Activated CD8-positive, alpha-beta memory T cell treated with anti-CD3 and anti-CD28 coated beads, Interleukin-2, amount 50 U/mL, for 48 hours (primary cell): ENCODE measurements around the gene MEA1.

Source experiments
- DNase-seq: peaks from one replicate; pipeline ENCODE4 v3.0.0-alpha.2; 2020

Gene MEA1

DNA sequence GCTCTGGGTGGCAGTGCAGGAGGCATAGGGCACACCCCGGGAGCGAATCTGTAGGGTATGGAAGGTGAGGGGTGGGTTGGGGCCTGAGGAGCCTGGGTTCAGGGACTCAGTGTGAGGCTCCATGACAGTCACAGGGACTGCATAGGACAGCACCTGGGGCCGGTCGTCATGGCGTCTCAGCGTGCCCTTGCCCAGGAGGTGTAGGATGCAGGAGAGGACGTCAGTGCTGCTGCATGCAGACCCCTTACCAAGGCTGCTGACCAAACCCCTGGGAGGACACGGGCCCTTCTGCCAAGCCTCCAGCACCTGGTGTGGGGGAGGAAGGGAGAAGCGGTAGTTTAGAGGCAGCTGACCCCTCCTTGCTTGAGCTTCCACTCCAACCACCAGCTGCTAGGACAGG lies 24.0 kb upstream of the MEA1 start:
- DNase-seq, result no peak

DNA sequence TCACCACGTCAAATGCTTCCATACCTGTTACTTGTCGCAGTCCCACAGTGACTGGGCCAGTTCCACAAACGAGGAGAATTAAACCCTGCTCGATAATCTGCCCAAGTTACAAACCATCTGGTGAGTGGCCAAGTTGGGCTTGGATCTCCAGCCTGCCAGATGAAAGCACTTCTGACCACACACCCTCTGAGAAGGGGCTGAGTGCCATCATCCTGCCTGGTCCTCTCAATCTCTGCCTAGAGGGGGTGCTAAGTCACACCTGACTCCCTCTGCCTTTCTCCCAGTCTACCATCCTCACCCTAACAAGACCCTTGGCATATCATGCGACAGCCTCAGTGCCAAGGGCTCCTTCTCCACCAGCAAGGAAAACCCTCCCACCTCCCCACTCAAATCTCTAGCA lies 23.5 kb upstream of the MEA1 start:
- DNase-seq, result no peak

DNA sequence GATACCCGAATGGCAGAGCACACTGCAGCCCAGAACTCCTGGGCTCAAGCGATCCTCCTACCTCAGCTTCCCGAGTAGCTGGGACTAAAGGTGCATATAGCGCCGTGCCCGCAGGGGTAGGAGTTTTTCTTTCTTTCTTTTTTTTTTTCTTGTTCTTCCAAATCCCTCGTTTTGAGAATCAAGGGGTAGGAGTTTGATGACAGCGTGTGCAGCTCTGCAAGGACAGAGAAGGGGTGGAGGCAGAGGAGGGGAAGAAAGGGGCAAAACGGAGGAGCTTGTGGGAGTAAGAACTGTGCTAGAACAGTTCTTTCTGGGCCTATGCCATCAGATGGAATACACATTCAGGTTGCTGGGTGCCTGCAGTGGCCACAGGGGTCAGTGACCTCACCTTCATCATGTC lies 23.0 kb upstream of the MEA1 start:
- DNase-seq, result no peak

DNA sequence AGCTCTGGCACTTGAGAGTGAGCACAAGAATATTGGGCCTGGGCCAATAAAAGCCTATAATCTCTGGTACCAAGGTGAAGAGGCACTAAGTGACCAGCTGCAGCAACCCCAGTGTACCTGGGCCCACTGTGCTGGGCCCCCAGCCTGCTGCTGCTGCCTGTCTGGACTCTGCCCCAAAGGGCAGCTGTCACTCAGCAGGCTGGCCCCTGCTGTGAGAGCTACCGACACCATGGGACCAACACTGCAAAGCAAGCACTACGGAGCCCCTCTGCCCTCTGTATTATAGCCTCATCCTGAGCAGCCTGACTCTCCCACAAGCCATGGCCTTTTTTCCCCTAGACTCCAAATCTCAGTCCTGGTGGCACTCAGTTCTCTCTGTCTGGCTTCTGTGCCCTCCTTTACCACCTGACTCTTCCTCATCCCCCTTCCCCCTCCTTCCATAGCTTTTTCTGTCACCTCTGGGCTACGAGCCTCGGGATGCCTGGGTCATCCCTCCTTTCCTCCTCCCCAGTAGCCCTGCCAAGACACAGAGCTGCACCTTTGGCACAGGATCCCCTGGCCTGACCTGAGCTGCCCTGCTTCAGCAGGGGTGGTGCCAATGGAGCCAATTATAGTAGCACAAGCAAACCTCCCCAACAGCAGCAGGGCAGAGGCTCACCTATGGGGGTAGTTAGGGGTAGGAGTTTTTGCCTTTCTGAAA lies 21.9 kb upstream of the MEA1 start:
- no peak for DNase-seq

GRCh38 chr6:43034190-43034525 lies 20.4 kb upstream of the MEA1 start:
- DNase-seq, result no peak

DNA sequence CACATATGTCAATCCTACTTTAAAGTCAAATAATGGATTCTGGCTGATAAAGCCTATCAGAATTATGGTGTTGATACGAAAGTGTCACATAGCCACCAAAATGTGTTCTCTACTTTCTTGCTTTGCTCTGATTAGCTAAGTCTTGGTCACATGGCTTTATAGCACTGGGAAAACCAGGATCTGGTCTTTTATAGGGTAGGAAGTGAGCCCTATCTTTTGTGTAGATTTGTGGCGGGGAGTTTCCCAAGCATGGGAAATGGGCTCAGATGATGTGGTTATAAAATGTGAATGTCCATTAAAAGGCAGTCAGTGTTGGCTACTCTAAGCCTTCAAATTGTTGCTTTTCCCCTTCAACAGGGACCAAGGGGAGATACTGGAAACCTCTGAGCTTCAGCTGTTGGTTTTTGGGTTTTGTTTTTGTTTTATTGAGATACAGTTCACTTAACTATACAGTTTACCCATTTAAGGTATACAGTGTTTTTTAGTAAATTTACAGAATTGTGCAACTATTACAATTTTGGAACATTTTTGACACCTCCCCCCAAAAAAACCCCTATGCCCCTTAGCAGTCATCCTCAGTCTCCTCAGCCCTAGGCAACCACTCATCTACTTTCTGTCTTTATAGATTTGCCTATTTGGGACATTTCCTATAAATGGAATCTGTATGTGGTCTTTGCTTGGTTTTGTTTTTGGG lies 19.9 kb upstream of the MEA1 start:
- DNase-seq, result no peak

- DNase-seq, result no peak
Measured at GRCh38 chr6:43032326-43032725, 18.6 kb upstream of the MEA1 start.

- no peak for DNase-seq
Measured at GRCh38 chr6:43029120-43029519, 15.4 kb upstream of the MEA1 start.

- DNase-seq, result no peak
Measured at GRCh38 chr6:43026365-43026764, 12.6 kb upstream of the MEA1 start.

DNA sequence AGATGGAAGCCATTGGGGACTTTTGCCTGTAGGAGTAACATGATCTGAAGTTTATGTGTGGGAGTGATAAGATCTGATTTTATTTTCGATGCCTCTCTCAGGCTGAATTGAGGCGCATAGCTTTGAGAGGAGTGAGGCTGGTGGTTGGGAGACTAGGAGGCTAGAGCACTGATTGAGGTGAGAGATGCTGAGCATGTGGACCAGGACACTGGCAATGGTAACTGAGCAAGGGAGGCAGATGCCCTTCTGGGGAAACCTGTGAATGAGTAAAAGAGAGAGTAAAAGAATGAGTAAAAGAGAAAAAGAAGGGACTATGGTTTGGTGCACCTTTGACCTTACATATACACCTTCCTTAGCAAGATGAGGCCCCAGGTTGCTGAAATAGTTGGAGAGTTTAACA lies 10.7 kb upstream of the MEA1 start:
- DNase-seq, result no peak

- DNase-seq, result peak; percentile 86
Measured at GRCh38 chr6:43021270-43022047, 7.7 kb upstream of the MEA1 start, which contains the start of gene RRP36. Gene RRP36 (plus strand): TSS chr6:43021623. CDS start chr6:43021655, 32 bp downstream.

- no peak for DNase-seq
Measured at GRCh38 chr6:43020847-43021246, 7.1 kb upstream of the MEA1 start.

DNA sequence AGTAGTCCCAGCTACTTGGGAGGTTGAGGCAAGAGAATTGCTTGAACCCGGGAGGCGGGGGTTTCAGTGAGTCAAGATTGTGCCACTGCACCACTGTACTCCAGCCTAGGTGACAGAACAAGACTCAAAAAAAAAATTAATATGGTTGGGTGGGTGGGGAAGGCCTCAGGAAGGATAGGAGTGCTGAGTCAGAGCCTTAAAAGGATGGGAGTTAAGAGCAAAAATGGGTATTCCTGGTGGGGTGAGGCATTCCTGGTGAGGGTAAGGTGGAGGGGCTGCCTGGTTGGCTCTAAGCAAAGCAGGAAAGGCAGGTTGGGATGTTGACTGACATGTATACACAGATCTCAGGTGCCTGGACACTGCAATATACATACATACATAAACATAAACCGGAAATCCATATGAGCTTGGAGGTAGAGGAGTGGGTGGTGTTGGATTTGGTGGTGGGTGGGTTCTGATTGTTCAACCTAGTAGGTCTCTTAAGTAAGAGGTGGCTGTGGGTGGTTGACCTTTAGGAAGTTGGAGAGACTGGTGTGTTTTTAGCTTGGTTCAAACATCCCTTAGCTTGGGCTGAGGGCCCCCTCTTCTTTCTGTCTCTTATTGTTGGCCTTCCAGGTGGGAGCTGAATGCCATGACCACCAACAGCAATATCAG lies 6.4 kb upstream of the MEA1 start:
- DNase-seq, result no peak

DNA sequence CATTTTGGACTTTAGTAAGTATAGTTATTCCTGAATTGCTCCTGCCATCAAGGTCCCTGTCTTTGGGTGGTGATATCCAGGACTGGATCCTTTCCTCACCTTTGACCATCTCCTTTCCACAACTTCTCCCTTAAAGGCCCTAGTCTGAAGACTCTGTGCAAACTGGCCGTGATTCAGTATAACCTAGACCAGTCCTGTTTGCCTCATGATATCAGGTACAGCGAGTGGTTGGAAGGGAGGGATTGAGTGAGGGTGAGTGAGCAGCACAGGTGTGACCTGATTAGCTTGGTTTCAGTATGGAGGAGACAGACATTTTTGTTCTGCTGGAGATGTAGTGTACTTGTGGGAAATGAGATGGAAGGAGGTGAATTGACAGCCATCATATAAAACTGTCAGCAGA lies 5.4 kb upstream of the MEA1 start:
- no peak for DNase-seq

DNA sequence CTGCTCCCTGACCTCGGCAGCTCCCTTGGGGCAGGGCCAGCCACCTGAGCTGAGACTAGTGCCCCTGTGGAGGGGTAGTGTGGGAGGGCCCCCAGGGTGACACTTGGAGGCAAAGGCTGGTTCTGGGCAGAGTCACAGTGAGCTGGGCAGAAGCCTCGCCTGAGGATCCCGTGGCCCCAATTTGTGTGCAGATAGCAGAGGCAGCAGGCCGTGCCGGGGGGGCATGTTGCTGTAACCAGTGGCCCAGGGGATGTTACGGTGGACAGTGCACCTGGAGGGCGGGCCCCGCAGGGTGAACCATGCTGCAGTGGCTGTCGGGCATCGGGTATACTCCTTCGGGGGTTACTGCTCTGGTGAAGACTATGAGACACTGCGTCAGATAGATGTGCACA lies 3.2 kb upstream of the MEA1 start:
- no peak for DNase-seq

- no peak for DNase-seq
Measured at GRCh38 chr6:43016176-43016942, 2.6 kb upstream of the MEA1 start.

DNA sequence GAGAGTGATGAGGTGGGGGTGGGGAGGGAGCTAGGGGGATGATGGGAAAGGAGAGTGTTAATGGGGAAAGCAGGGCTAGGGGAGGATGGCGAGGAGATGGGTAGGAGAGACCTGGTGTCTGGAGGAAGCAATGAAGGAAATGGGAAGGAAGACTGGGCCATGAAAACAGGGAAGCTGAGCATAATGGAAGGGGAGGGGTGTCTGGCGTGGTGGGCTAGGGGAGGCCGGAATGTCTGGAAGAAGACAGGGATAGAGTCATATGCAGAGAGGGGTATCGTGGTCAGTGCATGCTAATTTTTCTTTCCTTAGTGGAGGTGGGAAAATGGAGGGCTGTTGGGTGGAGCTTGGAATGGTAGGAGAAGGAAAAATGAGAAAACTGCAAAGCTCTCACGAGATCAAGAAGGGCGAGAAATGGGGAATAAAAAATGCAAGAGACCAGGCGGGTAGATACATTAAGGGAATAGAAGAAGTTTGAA lies 726 bp upstream of the MEA1 start:
- DNase-seq, result no peak

DNA sequence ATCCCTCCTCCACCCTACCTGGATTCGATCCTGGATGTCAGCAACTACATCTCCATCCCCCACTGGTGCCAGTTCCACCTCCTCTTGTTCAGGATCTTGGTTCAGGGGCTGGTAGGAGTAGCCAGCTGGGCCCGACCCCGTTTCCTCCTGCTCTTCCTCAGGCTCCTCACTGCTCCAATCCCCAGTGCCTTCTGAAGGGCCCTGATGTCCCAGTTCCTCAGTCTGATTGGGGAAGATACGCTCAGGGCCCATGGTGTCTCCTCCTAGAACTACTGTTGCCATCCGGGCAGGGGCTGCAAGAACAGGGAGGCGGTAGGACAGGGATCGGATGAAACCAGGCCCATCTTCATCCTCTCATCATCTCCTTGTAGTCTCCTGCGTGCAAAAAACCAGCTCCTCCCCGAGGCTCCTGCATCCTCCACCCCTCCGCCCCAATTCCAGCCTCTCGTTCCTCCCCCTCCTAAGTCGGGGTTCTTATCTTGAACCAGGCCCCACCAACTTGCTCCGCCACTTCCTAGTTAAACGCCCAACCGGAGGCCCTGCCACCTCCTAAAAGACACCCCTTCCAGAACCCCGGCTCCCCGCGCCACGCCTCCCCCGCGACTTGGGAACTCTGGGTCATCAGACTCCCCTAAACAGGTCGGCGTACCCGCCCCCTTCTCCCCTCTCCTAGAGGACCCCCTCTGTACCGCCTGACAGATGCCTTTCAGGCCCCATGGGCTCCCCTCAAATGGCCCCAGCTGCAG lies 476 bp downstream of the MEA1 start:
- DNase-seq, result no peak

DNA sequence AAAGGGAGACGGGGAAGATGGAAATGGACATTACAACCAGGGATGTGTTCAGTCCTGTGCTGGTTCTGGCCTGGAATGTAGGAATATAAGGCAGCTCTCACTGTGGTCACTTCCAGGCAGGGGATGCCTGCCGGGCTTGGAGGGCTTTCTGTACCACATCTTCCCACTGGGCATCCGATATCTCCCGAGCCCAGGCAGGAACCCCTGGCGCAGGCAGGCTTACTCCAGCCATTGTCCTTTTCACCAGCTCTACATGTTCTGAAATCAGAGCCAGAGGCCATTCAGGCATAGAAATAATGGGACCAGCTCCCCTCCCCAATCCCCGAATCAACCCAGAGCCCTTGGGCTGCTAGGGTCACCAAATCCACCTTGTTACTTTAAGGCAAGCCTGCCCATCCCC lies 1.4 kb downstream of the MEA1 start:
- no peak for DNase-seq

GRCh38 chr6:43011207-43011606 lies 2.5 kb downstream of the MEA1 start:
- DNase-seq, result no peak

GRCh38 chr6:43009124-43009523 lies 4.6 kb downstream of the MEA1 start:
- no peak for DNase-seq

DNA sequence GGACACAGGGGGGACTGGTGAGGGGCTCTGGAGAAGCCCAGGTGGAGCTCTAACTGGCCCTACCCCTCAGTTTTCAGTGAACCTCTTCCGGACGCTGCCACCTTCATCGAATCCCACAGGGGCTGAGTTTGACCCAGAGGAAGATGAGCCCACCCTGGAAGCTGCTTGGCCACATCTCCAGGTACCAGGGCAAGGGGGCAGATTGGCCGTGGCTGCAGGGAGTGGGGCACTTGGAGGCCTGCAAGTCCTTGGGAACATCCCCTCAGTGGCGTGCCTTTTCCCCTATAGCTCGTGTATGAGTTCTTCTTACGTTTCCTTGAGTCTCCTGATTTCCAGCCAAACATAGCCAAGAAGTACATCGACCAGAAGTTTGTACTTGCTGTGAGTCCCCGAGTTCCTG lies 6.6 kb downstream of the MEA1 start:
- DNase-seq, result no peak
